GM12891 (cell line): ENCODE measurements around the gene PTPRN2.
A peak's percentile ranks its signal among the peaks of the same experiment; 100 is the strongest.

Experiments used
- DNase-seq: peaks from one replicate; pipeline ENCODE4 v3.0.0; 2011; ENCODE audit warnings: low spot score; ENCODE audit not compliant: insufficient read length
- FAIRE-seq: peaks from 2 replicates; lab custom pipeline; 2011; peaks lifted over from hg19 to GRCh38; lab: Jason Lieb, UNC
- PAX5 ChIP-seq: IDR thresholded peaks from 2 replicates; pipeline ENCODE4 v1.6.1; 2011; ENCODE audit warnings: low read length, moderate library complexity, mild to moderate bottlenecking; ENCODE audit not compliant: insufficient read depth, severe bottlenecking
- POLR2A ChIP-seq: IDR thresholded peaks from 2 replicates; pipeline ENCODE4 v1.6.1; 2011; ENCODE audit warnings: low read depth, low read length, control low read depth
- POLR2AphosphoS5 ChIP-seq: IDR thresholded peaks from 2 replicates; pipeline ENCODE4 v1.6.1; 2011; ENCODE audit warnings: low read depth, low read length, control low read depth
- POU2F2 ChIP-seq: IDR thresholded peaks from 2 replicates; pipeline ENCODE4 v1.6.1; 2011; ENCODE audit warnings: low read depth, mild to moderate bottlenecking, control low read depth, low read length, moderate library complexity
- SPI1 ChIP-seq: IDR thresholded peaks from 2 replicates; pipeline ENCODE4 v1.6.1; 2011; ENCODE audit warnings: low read depth, low read length, control low read depth
- TAF1 ChIP-seq: IDR thresholded peaks from 2 replicates; pipeline ENCODE4 v1.6.1; 2011; ENCODE audit warnings: low read depth, low read length, control low read depth

PTPRN2 gene

DNA sequence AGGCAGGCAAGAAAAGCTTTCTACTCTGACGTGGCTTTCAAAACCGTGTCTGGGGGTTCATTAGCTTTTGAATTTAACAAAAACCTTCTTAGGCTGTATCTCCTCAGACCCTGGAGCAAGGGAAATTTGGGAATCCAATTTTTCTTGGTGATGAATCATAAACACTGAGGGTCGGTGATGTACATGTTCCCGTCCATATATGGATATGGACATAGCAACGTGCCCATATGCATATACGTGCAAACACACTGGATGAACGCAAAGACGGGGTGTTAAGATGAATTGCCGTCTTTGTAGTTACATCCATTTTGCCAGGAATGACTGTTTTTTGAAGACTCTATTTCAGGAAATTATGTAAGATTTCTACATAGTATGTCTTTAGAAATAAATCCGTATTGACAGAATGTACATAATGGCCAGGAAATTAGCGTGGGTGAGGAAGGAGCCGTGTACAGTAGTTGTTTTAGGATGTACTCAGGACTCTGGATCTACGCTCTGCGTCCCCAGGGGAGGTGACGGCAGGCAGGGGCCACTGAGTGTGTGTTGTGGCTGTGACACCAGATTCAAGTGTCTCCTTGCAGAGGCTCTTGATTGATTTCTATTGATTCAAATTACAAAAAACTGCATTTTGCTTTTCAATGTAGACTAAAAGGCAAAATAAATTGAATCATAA lies 1012.6 kb downstream of the PTPRN2 start:
- no peak for TF ChIP-seq PAX5
- no peak for TF ChIP-seq POLR2AphosphoS5
- TF ChIP-seq TAF1 = no peak
- no peak for TF ChIP-seq SPI1
- no peak for TF ChIP-seq POLR2A
- no peak for TF ChIP-seq POU2F2
- FAIRE-seq (no peak), DNase-seq (no peak)

DNA sequence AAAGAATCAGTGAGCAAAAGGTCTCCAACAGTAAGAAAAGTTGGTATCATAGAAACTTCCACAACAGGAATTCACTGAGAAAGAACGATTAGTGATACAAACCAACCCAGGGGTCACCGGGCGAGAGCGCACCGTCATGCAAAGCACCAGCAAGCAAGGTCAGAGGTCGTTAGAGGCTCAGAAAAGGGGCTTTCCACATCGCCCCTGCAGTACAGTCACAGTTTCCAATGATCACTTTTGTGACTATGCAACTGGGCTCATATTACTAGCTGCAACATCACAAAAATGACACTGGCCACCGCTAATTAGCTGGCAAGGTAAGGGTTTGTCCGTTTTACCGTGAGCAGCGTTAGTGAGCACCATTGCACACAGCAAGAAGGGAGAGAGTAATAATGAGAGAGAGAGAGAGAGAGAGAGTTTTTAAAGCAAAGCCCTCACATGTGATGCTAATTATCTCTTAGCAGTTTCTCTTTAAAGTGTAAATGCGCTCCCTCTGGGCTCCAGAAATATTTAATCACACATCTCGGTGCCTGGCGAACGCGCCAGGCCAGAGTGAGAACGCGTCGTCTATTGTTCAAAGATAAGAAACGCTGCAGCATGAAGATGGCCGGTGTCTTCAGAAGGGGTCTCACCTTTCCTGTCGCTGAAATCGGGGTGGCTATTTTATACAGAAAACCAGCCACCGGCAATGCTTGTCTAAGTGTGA lies 1013.4 kb downstream of the PTPRN2 start:
- TF ChIP-seq TAF1 (no peak), SPI1 (no peak), PAX5 (no peak), POU2F2 (no peak), POLR2AphosphoS5 (no peak), POLR2A (no peak)
- DNase-seq (no peak), FAIRE-seq (no peak)

DNA sequence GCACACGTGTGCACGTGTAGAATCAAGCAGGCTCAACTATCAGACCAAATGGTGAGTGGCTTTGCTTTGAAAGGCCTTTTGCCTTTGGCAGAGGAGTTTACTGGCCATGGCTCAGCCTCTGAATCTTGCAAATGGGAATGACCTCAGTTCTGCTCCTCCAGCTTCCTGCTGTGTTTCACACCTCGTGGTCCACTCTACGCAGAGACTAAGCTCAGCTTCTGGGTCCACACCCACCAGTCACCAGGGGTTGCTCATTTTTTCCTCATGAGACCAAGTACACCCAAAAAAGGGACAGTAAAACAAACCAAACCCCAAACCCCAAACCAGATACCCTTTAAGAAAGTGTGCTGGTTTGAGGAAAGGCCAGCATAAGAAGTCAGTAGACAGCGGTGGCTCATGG lies 1014.4 kb downstream of the PTPRN2 start:
- no peak for FAIRE-seq
- no peak for DNase-seq

DNA sequence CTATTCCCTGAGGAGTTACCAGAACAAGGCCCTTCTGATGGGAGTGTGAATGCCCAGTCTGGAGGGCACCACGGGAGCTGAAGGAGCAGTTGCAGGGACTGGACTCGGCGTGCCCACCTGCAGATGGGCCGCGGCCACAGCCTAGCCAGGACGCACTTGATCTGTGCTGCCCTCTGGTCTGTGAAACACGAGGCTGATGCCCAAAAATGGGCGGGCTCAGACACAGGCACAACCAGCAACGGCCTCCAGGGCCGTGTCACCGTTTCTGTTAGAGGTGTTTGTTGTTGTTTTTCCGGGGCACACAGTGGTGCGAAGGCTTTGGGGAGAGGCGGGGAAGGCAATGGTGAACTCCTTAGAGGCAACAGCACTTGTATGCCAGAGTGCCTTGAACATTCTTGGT lies 1015.0 kb downstream of the PTPRN2 start:
- TF ChIP-seq POU2F2 (no peak), PAX5 (no peak), SPI1 (no peak), TAF1 (no peak), POLR2AphosphoS5 (no peak), POLR2A (no peak)
- DNase-seq = no peak
- FAIRE-seq = no peak

More for the DNA sequence above, 1014.4 kb downstream of the PTPRN2 start:
- TF ChIP-seq POLR2AphosphoS5 = no peak
- no peak for TF ChIP-seq TAF1
- no peak for TF ChIP-seq POLR2A
- no peak for TF ChIP-seq PAX5
- TF ChIP-seq SPI1 = no peak
- no peak for TF ChIP-seq POU2F2

DNA sequence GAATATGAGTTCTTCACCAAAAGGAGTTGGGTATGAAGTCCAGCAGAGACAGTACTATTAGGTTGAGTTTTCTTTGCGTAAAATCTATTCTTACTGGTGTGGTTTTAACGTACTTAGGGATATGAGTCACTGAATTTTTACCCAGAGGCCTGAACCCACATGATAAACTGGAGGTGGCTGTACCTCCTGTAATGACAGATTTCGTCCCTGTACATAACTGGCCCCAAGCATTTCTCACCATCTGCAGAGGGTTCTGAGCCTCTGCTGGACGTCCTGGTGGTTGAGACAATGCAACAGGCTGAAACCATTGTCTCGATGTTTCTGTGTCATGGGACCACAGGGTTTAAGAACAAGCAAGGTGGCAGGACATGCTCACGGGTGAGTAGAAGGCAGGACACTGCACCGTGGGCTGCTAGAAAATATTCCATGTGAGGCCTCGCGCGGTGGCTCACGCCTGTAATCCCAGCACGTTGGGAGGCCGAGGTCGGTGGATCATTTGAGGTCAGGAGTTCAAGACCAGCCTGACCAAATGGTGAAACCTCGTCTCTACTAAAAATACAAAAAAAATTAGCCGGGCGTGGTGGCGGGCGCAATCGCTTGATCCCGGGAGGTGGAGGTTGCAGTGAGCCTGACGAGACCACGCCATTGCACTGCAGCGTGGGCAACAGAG lies 1017.0 kb downstream of the PTPRN2 start:
- TF ChIP-seq PAX5 (no peak), POLR2AphosphoS5 (no peak), SPI1 (no peak), POLR2A (no peak)
- FAIRE-seq (no peak), DNase-seq (no peak)

DNA sequence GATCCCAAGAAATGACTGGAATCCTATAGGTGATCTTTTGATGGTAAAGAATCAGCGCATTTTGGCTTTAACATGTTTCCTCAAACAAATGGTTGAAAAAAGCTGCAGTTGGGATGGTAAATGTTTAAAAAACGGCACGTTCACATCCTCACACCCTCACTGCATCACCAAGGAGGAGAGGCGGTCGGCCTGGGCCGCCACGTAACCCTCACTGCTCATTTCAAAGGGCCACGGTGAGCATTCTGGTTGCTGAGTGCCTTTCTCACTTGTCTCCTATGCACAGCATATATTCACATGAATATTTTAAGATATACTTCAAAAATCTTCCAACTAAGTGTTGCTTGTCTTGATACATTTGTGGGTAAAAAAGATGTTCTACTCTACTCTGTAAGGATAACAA lies 1017.7 kb downstream of the PTPRN2 start:
- DNase-seq (no peak), FAIRE-seq (no peak)
- no peak for TF ChIP-seq TAF1
- TF ChIP-seq POU2F2 = no peak
- TF ChIP-seq PAX5 = no peak
- no peak for TF ChIP-seq POLR2A
- no peak for TF ChIP-seq SPI1
- no peak for TF ChIP-seq POLR2AphosphoS5

DNA sequence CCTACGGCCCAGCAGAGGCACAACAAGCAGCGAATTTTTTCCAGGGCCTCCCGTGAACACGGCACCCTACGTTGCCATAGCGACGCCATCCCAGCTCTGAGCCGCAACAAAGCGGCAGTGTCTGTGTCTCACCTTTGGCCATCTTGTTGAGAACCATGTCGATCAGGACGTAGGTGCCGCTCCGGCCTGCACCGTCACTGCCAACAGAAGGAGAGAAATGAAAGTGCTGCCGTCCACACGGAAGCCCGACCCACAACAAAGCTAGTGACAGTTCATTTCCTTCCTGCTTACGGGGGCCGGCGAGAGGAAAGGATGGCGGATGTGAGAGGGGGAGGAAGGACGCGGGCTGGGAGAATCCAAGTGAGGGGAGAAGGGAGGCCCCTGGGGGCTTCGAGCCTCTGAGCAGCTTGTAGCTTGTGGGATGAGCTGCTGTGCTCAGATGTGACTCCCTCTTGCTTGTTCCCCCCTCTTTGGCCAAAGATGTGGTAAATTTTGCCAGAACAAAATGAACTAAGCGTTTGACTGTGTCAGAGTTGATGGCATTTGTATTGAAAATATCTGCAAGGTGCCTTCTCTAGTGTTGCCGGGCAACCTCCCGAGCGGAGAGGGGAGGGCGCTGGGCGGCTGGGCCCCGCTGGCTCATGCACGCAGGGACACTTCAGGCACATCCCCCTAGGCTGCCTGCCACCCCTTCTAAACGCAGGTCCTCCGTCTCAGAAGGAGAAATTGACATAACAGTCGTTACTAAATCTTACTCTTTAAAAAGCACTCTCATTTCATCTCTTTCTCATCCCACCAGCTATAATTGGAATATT lies 1018.6 kb downstream of the PTPRN2 start:
- FAIRE-seq = peak; percentile 95
- TF ChIP-seq TAF1 = no peak
- TF ChIP-seq POU2F2 = no peak
- no peak for TF ChIP-seq POLR2AphosphoS5
- no peak; the same call in 1 of the 2 replicates for TF ChIP-seq SPI1
- TF ChIP-seq POLR2A = no peak
- no peak for TF ChIP-seq PAX5
- DNase-seq = peak; percentile 66

DNA sequence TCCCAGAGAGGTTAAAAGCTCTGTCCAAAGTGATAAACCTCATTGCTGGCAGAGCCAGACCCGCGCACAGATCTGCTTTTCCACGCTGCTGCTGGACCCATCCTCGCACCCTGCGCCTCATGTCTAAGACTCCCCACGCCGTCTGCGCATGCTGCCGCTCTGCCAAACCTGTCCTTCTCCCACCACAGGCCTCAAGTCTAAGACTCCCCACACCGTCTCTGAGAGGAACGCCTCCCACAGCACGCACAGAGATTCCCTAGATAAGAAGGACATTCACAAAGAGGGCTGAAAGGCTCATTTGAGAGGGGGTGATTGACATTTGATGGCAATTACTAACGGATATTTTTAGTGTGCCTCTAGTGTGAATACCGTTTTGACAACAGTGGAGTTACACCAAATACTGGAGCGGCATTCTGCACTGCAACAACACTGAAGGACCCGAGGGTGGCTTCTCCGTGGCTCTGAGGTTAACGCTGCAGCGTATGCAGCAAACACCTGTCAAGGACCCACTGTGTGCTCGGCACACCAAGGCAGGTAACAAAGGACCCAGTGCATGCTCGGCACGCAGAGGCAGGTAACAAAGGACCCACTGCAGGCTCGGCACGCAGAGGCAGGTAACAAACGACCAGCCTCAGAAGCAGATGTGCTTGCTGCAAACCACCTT lies 1019.4 kb downstream of the PTPRN2 start:
- DNase-seq (no peak), FAIRE-seq (no peak)
- no peak for TF ChIP-seq POLR2A
- no peak for TF ChIP-seq POLR2AphosphoS5
- TF ChIP-seq PAX5 = no peak
- TF ChIP-seq POU2F2 = no peak
- no peak for TF ChIP-seq TAF1
- TF ChIP-seq SPI1 = no peak
